Vagina (tissue), 2 donors: ENCODE measurements around the gene NOSIP. TPM values are rescaled to one million over a fixed set of nuclear protein-coding genes. Genes with fewer than 3 reads are reported as not detected.
A peak's percentile ranks its signal among the peaks of the same experiment; 100 is the strongest.

Source experiments
- DNase-seq, 2 donors: peaks; one replicate each; pipeline ENCODE4 v3.0.0-alpha.2; 2017; ENCODE audit errors: extremely low spot score in 2 of 2
- H3K27ac ChIP-seq: fragments of 200-600 bp; sonication (generic); one replicate; pipeline ENCODE4 v1.5.1; 2019
- H3K27me3 ChIP-seq: fragments of 200-600 bp; sonication (generic); one replicate; pipeline ENCODE4 v1.5.1; 2019
- H3K36me3 ChIP-seq, 2 donors: fragments of 200-600 bp; sonication (generic); one replicate each; pipeline ENCODE4 v1.5.1; 2017 to 2019
- H3K4me1 ChIP-seq: fragments of 200-600 bp; sonication (generic); one replicate; pipeline ENCODE4 v1.5.1; 2019
- H3K4me3 ChIP-seq, 2 donors: fragments of 200-600 bp; sonication (generic); 1 replicate in 1 of 2; 2 replicates in 1 of 2; pipeline ENCODE4 v1.5.1; 2016 to 2019
- H3K9me3 ChIP-seq: fragments of 200-600 bp; sonication (generic); one replicate; pipeline ENCODE4 v1.5.1; 2019
- CTCF ChIP-seq, 3 experiments: fragments of 450-650 bp in 2 of 3; fragments of 200-600 bp in 1 of 3; sonication (generic) in 1 of 3; IDR thresholded peaks; one replicate each; pipeline ENCODE4 v1.5.1; 2017 to 2019; ENCODE audit warnings: antibody characterized with exemption in 3 of 3, mild to moderate bottlenecking in 2 of 3, moderate library complexity in 2 of 3
- POLR2A ChIP-seq, 2 donors: fragments of 450-650 bp; IDR thresholded peaks; one replicate each; pipeline ENCODE4 v1.6.1; 2017; ENCODE audit warnings: antibody characterized with exemption in 2 of 2, mild to moderate bottlenecking in 2 of 2, moderate library complexity in 2 of 2
- POLR2AphosphoS5 ChIP-seq, 2 donors: sonication (generic); formaldehyde crosslinking; IDR thresholded peaks; one replicate each; pipeline ENCODE4 v1.9.0; 2017; ENCODE audit warnings: antibody characterized with exemption in 2 of 2, mild to moderate bottlenecking in 2 of 2, low read depth in 1 of 2; ENCODE audit not compliant: insufficient read depth in 1 of 2
- intact Hi-C: fragments of 100-400 bp; cut with DNase I; formaldehyde crosslinking; loops from one replicate; pipeline ENCODE4 v1.15.1; 2023
- total RNA-seq: library from RNA; depleted of rRNA; stranded (reverse); fragments of >200 nt; gene quantifications from one replicate; pipeline ENCODE4 v1.2.3, GENCODE V29; 2016

The NOSIP gene
- total RNA-seq, 1 donor from 2014 or later: 72.2 TPM

- Histone ChIP-seq H3K27me3 (no peaks in the 10 kb centered on the region), H3K4me1 (peaks cover 20% of the 10 kb centered on the region), H3K9me3 (no peaks in the 10 kb centered on the region), H3K36me3 (peaks cover 0 to 15% of the 10 kb centered on the region in 2 donors), H3K4me3 (peak overlapping the region in 1 of 2 donors; percentile 46), H3K27ac (no peak overlapping the region)
- no peak for DNase-seq
- TF ChIP-seq CTCF (IDR thresholded peaks at IDR 0.05) (no peak), POLR2A (IDR thresholded peaks at IDR 0.05) (no peak), POLR2AphosphoS5 (IDR thresholded peaks at IDR 0.05; ENCODE audit: insufficient read depth in 1 of 2, low read depth in 1 of 2) (no peak)
- intact Hi-C loops: no loop called here
Measured at GRCh38 chr19:49534632-49535385, 45.5 kb downstream of the NOSIP start.

GRCh38 chr19:49533551-49534488 lies 46.5 kb downstream of the NOSIP start:
- no peak for TF ChIP-seq CTCF (IDR thresholded peaks at IDR 0.05)
- peak in 1 of 2 donors; percentile 51 for TF ChIP-seq POLR2AphosphoS5 (IDR thresholded peaks at IDR 0.05; ENCODE audit: insufficient read depth in 1 of 2, low read depth in 1 of 2)
- no peaks in the 10 kb centered on the region for H3K27me3 ChIP-seq
- H3K9me3 ChIP-seq: no peaks in the 10 kb centered on the region
- H3K27ac ChIP-seq: peak overlapping the region; percentile 9
- no peak for DNase-seq
- intact Hi-C loops: no loop called here
- H3K4me1 ChIP-seq: peaks cover 20% of the 10 kb centered on the region
- peaks cover 0 to 15% of the 10 kb centered on the region in 2 donors for H3K36me3 ChIP-seq
- H3K4me3 ChIP-seq: peak overlapping the region; percentile 46 to 67

GRCh38 chr19:49530708-49531107 lies 49.6 kb downstream of the NOSIP start:
- DNase-seq: no peak
- Histone ChIP-seq H3K4me1 (peaks cover 26% of the 10 kb centered on the region), H3K4me3 (no peak overlapping the region), H3K36me3 (no peaks in the 10 kb centered on the region), H3K9me3 (no peaks in the 10 kb centered on the region), H3K27me3 (no peaks in the 10 kb centered on the region), H3K27ac (no peak overlapping the region)
- intact Hi-C loops: no loop called here
- no peak for TF ChIP-seq POLR2AphosphoS5 (IDR thresholded peaks at IDR 0.05; ENCODE audit: insufficient read depth in 1 of 2, low read depth in 1 of 2)
- no peak for TF ChIP-seq POLR2A (IDR thresholded peaks at IDR 0.05)
- no peak for TF ChIP-seq CTCF (IDR thresholded peaks at IDR 0.05)

- intact Hi-C loops: no loop called here
- H3K27ac ChIP-seq: peak overlapping the region; percentile 72
Measured at GRCh38 chr19:49528211-49528771, 52.1 kb downstream of the NOSIP start.

More at GRCh38 chr19:49528211-49528771, 52.1 kb downstream of the NOSIP start:
- peak in 1 of 2 donors; percentile 87 for DNase-seq
- Histone ChIP-seq H3K4me3 (peak overlapping the region; percentile 55 to 60), H3K36me3 (no peaks in the 10 kb centered on the region), H3K4me1 (peaks cover 11% of the 10 kb centered on the region), H3K27me3 (no peaks in the 10 kb centered on the region), H3K9me3 (no peaks in the 10 kb centered on the region)
- TF ChIP-seq CTCF (IDR thresholded peaks at IDR 0.05) (no peak), POLR2A (IDR thresholded peaks at IDR 0.05) (no peak), POLR2AphosphoS5 (IDR thresholded peaks at IDR 0.05; ENCODE audit: insufficient read depth in 1 of 2, low read depth in 1 of 2) (no peak)
